Kidney (tissue), 14 donors: Measurements from ENCODE around the gene ABCF1. TPM values are rescaled to one million over a fixed set of nuclear protein-coding genes. Genes with fewer than 3 reads are reported as not detected.

Experiments
- DNase-seq, 5 donors: peaks; one replicate each; pipeline ENCODE4 v3.0.0-alpha.2; 2013 to 2020
- FAIRE-seq: peaks from 2 replicates; lab custom pipeline; 2012; peaks lifted over from hg19 to GRCh38; lab: Jason Lieb, UNC
- H3K27ac ChIP-seq, 2 donors: one replicate each; pipeline ENCODE4 v1.7.0; 2013; ENCODE audit warnings: low read depth in 2 of 2, low read length in 2 of 2, inconsistent platforms in 1 of 2
- H3K27me3 ChIP-seq: one replicate; pipeline ENCODE4 v1.7.1; 2013; ENCODE audit warnings: low read length, inconsistent platforms; ENCODE audit not compliant: control insufficient read depth, insufficient read depth
- H3K36me3 ChIP-seq, 3 donors: one replicate each; pipeline versions ENCODE4 v1.7.0 to v1.7.1; 2013; ENCODE audit warnings: low read length in 3 of 3, control low read depth in 1 of 3, inconsistent platforms in 1 of 3; ENCODE audit not compliant: insufficient read depth in 3 of 3, control insufficient read depth in 2 of 3
- H3K4me1 ChIP-seq, 3 donors: one replicate each; pipeline versions ENCODE4 v1.7.0 to v1.7.1; 2013; ENCODE audit warnings: low read length in 3 of 3, inconsistent platforms in 1 of 3, low read depth in 1 of 3; ENCODE audit not compliant: control insufficient read depth in 2 of 3, insufficient read depth in 2 of 3
- H3K4me3 ChIP-seq, 3 donors: one replicate each; pipeline versions ENCODE4 v1.7.0 to v1.8.1; 2013; ENCODE audit warnings: low read length in 3 of 3, control low read depth in 1 of 3, inconsistent platforms in 1 of 3
- H3K9ac ChIP-seq, 3 donors: one replicate each; pipeline versions ENCODE4 v1.7.0 to v1.7.1; 2013; ENCODE audit warnings: low read length in 3 of 3, control low read depth in 1 of 3, inconsistent platforms in 1 of 3
- H3K9me3 ChIP-seq, 3 donors: one replicate each; pipeline versions ENCODE4 v1.7.0 to v1.7.1; 2013; ENCODE audit warnings: low read length in 3 of 3, control low read depth in 1 of 3, inconsistent platforms in 1 of 3; ENCODE audit not compliant: control insufficient read depth in 2 of 3, insufficient read depth in 1 of 3
- intact Hi-C: fragments of 100-400 bp; cut with DNase I; formaldehyde crosslinking; loops from one replicate; pipeline ENCODE4 v1.11.1; 2022
- polyA plus RNA-seq: library from polyadenylated mRNA; stranded (reverse); fragments of 350-450 nt; fragmentation: Illumina TruSeq; extraction: RNeasy Lipid Tissue Mini Kit (QIAGEN cat#74804); gene quantifications from one replicate; pipeline ENCODE4 v1.2.3, GENCODE V29; 2014; ENCODE audit warnings: low read depth, low replicate concordance; ENCODE audit not compliant: insufficient read depth
- total RNA-seq: library from RNA; stranded (reverse); fragmentation: NEBNext Ultra II Directional; extraction: Animal tissue kit (Norgen Biotek cat#: 25700); gene quantifications from one replicate; pipeline ENCODE4 v1.2.1, GENCODE V29; 2021
- TF ChIP-seq, protein P1 (sequence below): IDR thresholded peaks from 3 replicates; pipeline ENCODE4 v1.5.1; 2012; ENCODE audit warnings: mild to moderate bottlenecking, moderate library complexity, borderline replicate concordance; ENCODE audit not compliant: insufficient read depth; ENCODE audit errors: extremely low read depth
- donor health status: control.
- donor health status: control.
- donor health status: control.
- donor health status: control.
- donor health status: control.
- donor health status: DM: yes; HTN: yes; CAD: no.
- donor health status: Normal renal cell carcinoma (clear cell type).

ABCF1 gene
- total and polyA plus RNA-seq, 2 donors from 2014 or later = 32.9 to 47.2 TPM

DNA sequence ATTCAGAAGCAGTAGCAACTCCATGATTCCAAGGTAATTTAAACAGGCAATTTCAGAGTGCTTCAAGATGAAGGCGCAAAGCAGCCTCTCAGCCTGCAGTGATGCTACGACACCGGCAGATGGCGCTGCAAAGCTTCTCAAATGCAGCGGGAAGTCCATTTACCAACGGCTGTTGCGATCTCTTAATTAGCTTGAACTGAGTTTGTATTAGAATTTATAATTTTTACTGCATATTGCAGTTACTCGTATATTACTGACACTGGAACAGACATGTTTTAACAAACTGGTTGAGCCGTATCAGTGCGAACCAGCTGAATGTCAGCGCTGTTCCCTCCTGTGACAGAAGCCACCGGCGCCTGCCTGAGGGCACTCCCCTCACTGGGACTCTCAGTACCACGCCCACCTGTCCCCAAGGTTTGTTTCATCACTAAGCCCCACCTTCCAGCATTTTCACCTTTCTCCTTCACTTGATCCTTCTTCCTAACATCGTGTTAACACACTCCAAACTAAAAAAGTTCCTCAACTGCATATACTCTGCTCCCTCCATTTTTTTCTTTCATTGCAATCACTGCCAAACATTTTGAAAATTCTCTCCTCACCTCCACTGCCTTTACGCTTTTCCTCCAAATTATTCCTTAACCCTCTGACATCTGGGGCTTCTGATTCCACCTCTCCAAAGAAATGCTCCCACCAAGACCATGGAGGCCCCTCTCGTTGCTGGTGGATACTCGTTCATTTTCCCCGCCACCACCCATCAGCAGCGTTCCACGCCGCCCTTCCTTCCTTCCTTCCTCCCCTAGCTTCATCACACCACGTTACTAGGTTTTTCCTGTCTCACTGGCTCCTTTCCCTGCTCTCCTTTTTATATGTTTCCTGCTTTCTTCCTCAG lies 29.5 kb upstream of the ABCF1 start:
- no peaks in the 10 kb centered on the region for H3K9me3 ChIP-seq
- peak; percentile 83 for FAIRE-seq
- peak overlapping the region in 1 of 2 donors; percentile 41 for H3K27ac ChIP-seq
- intact Hi-C loops = no loop called here
- H3K4me1 ChIP-seq = peaks cover 0 to 4% (median 0%) of the 10 kb centered on the region in 3 donors
- peak overlapping the region in 2 of 3 donors; percentile 44 to 56 for H3K9ac ChIP-seq
- peak overlapping the region; percentile 40 to 66 (median 62) for H3K4me3 ChIP-seq
- TF ChIP-seq, protein P1, sequence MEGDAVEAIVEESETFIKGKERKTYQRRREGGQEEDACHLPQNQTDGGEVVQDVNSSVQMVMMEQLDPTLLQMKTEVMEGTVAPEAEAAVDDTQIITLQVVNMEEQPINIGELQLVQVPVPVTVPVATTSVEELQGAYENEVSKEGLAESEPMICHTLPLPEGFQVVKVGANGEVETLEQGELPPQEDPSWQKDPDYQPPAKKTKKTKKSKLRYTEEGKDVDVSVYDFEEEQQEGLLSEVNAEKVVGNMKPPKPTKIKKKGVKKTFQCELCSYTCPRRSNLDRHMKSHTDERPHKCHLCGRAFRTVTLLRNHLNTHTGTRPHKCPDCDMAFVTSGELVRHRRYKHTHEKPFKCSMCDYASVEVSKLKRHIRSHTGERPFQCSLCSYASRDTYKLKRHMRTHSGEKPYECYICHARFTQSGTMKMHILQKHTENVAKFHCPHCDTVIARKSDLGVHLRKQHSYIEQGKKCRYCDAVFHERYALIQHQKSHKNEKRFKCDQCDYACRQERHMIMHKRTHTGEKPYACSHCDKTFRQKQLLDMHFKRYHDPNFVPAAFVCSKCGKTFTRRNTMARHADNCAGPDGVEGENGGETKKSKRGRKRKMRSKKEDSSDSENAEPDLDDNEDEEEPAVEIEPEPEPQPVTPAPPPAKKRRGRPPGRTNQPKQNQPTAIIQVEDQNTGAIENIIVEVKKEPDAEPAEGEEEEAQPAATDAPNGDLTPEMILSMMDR = peak; percentile 96
- H3K27me3 ChIP-seq = peaks cover 2% of the 10 kb centered on the region
- peak; percentile 80 to 92 (median 83) for DNase-seq
- H3K36me3 ChIP-seq = peaks cover 0 to 5% (median 0%) of the 10 kb centered on the region in 3 donors

DNA sequence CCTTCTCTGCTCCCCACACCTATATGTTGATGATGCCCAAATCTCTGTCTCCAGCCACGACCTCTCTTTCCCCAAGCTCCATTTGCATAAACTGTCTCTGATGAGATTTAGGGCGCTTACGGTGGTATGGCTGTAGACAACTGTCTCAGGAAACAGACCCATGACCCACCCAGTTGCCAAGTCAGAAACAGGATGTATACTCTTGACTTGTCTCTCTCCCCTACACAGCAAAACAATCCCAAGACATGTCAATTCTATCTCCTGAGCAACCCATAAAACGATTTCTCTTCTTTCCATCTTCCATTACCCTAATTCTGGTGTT lies 28.9 kb upstream of the ABCF1 start:
- Histone ChIP-seq H3K9ac (no peak overlapping the region), H3K27me3 (peaks cover 2% of the 10 kb centered on the region), H3K4me3 (no peak overlapping the region), H3K4me1 (peaks cover 0 to 4% (median 0%) of the 10 kb centered on the region in 3 donors), H3K36me3 (peaks cover 0 to 11% (median 0%) of the 10 kb centered on the region in 3 donors), H3K9me3 (no peaks in the 10 kb centered on the region), H3K27ac (peak overlapping the region in 1 of 2 donors; percentile 29)
- intact Hi-C loops = no loop called here
- FAIRE-seq (no peak), DNase-seq (no peak)
- TF ChIP-seq, protein P1 = no peak

DNA sequence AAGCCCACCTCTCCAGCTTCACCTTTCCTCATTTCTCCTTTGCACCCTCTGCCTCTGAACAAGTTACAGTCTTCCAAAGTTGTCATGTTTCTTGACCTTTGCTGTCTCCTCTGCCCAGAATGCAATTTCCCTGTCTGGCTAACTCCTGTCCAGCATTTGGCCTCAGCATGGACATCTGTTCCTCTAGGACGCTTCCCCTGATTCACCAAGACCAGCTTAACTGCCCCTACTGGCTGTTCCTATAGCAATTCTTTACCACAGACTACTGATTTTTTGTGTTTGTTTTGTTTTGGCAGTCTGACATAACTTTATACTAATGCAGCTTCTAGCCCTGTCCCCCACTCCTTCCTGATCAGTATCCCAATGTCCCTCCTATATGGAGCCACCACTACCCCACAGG lies 28.3 kb upstream of the ABCF1 start:
- intact Hi-C loops = no loop called here
- H3K36me3 ChIP-seq = peaks cover 0 to 15% (median 0%) of the 10 kb centered on the region in 3 donors
- TF ChIP-seq, protein P1 = no peak
- H3K27me3 ChIP-seq = peaks cover 2% of the 10 kb centered on the region
- FAIRE-seq (no peak), DNase-seq (no peak)
- no peak overlapping the region for H3K9ac ChIP-seq
- no peak overlapping the region for H3K4me3 ChIP-seq
- peak overlapping the region in 1 of 2 donors; percentile 29 for H3K27ac ChIP-seq
- H3K4me1 ChIP-seq = peaks cover 0 to 4% (median 0%) of the 10 kb centered on the region in 3 donors
- H3K9me3 ChIP-seq = no peaks in the 10 kb centered on the region
